EL (cell line): ENCODE data around the gene ARID3A.
"Not testable (repeated sequence)": the region's sequence is repeated elsewhere in the genome, so short reads cannot be mapped to it uniquely, and the experiment has no call there.

Source experiments
- DNase-seq: peaks from one replicate; pipeline ENCODE4 v3.0.0-alpha.2; 2016

Gene ARID3A

GRCh38 chr19:925526-926322 lies at the start of gene ARID3A:
TSS of gene ARID3A (plus strand) at chr19:926035. CDS start at chr19:929529, 3,494 bp downstream.
- DNase-seq = peak; percentile 87

GRCh38 chr19:876089-876488 lies 49.7 kb upstream of the ARID3A start:
- no peak for DNase-seq

- DNase-seq = no peak
Observed at GRCh38 chr19:876780-877314, 49.0 kb upstream of the ARID3A start.

- DNase-seq = not testable (repeated sequence)
Observed at GRCh38 chr19:877992-878660, 47.7 kb upstream of the ARID3A start.

- not testable (repeated sequence) for DNase-seq
Observed at GRCh38 chr19:878751-879561, 46.9 kb upstream of the ARID3A start.

- no peak for DNase-seq
Observed at GRCh38 chr19:879711-880438, 46.0 kb upstream of the ARID3A start.

GRCh38 chr19:881385-882071 lies 44.3 kb upstream of the ARID3A start:
- no peak for DNase-seq

GRCh38 chr19:882871-883497 lies 42.9 kb upstream of the ARID3A start:
- no peak for DNase-seq

- no peak for DNase-seq
Observed at GRCh38 chr19:883661-884211, 42.1 kb upstream of the ARID3A start.

GRCh38 chr19:884420-885211 lies 41.2 kb upstream of the ARID3A start:
- DNase-seq = no peak

- DNase-seq = no peak
Observed at GRCh38 chr19:885536-886224, 40.2 kb upstream of the ARID3A start.

- peak; percentile 74 for DNase-seq
Observed at GRCh38 chr19:887072-887471, 38.8 kb upstream of the ARID3A start.

- DNase-seq = no peak
Observed at GRCh38 chr19:887599-887998, 38.2 kb upstream of the ARID3A start.

- DNase-seq = no peak
Observed at GRCh38 chr19:888581-889385, 37.1 kb upstream of the ARID3A start.

GRCh38 chr19:889662-890295 lies 36.1 kb upstream of the ARID3A start:
- no peak for DNase-seq

- no peak for DNase-seq
Observed at GRCh38 chr19:890831-891230, 35.0 kb upstream of the ARID3A start.

GRCh38 chr19:891421-892200 lies 34.2 kb upstream of the ARID3A start:
- DNase-seq = not testable (repeated sequence)
